ENCODE data around the gene TPGS1.
"Not testable (repeated sequence)": the region's sequence is repeated elsewhere in the genome, so short reads cannot be mapped to it uniquely, and the experiment has no call there.

Gene TPGS1

GRCh38 chr19:478236-478903 is 28.9 kb upstream of the TPGS1 start:
- no peak for DNase-seq

- DNase-seq = no peak
These were observed 28.3 kb upstream of the TPGS1 start for GRCh38 chr19:478976-479375.

- peak; percentile 75 for DNase-seq
These were observed 27.1 kb upstream of the TPGS1 start for GRCh38 chr19:480016-480855.

- DNase-seq = not testable (repeated sequence)
These were observed 26.2 kb upstream of the TPGS1 start for GRCh38 chr19:481100-481499.

- DNase-seq = no peak
These were observed 24.9 kb upstream of the TPGS1 start for GRCh38 chr19:482186-483041.

GRCh38 chr19:483332-484072 is 23.8 kb upstream of the TPGS1 start:
- DNase-seq = no peak

GRCh38 chr19:484494-484893 is 22.8 kb upstream of the TPGS1 start:
- DNase-seq = no peak

- DNase-seq = no peak
These were observed 22.2 kb upstream of the TPGS1 start for GRCh38 chr19:485077-485476.

GRCh38 chr19:485583-486236 is 21.6 kb upstream of the TPGS1 start:
- no peak for DNase-seq

GRCh38 chr19:488505-489417 is 18.5 kb upstream of the TPGS1 start:
- peak; percentile 97 for DNase-seq

GRCh38 chr19:489418-490196 is 17.7 kb upstream of the TPGS1 start:
- no peak for DNase-seq

GRCh38 chr19:491146-491741 is 16.1 kb upstream of the TPGS1 start:
- DNase-seq = peak; percentile 73

GRCh38 chr19:492091-492531 is 15.2 kb upstream of the TPGS1 start:
- DNase-seq = peak; percentile 86

- no peak for DNase-seq
These were observed 13.7 kb upstream of the TPGS1 start for GRCh38 chr19:493391-494170.

GRCh38 chr19:494171-495080 is 12.9 kb upstream of the TPGS1 start:
- DNase-seq = no peak

GRCh38 chr19:495081-495401 is 12.3 kb upstream of the TPGS1 start:
- no peak for DNase-seq

- peak; percentile 88 for DNase-seq
These were observed 11.7 kb upstream of the TPGS1 start for GRCh38 chr19:495402-496111.

Measured in activated CD8-positive, alpha-beta memory T cell treated with anti-CD3 and anti-CD28 coated beads, Interleukin-2, amount 50 U/mL, for 48 hours (primary cell).